Esophagus (tissue), 2 donors: ENCODE data around the gene MTUS2. TPM values are rescaled to one million over a fixed set of nuclear protein-coding genes. Genes with fewer than 3 reads are reported as not detected.

Source experiments
- H3K27ac ChIP-seq, 2 donors: one replicate each; pipeline ENCODE4 v1.5.1; 2013; ENCODE audit warnings: low read depth in 2 of 2, mild to moderate bottlenecking in 2 of 2, inconsistent platforms in 1 of 2, low read length in 1 of 2, moderate library complexity in 1 of 2
- H3K27me3 ChIP-seq, 2 donors: one replicate each; pipeline ENCODE4 v1.6.1; 2013; ENCODE audit warnings: low read length in 2 of 2, control low read depth in 1 of 2, mild to moderate bottlenecking in 1 of 2; ENCODE audit not compliant: insufficient read depth in 2 of 2, control insufficient read depth in 1 of 2
- H3K36me3 ChIP-seq, 2 donors: one replicate each; pipeline ENCODE4 v1.6.1; 2013; ENCODE audit warnings: low read length in 1 of 2; ENCODE audit not compliant: control insufficient read depth in 2 of 2, insufficient read depth in 2 of 2
- H3K4me1 ChIP-seq, 2 donors: one replicate each; pipeline ENCODE4 v1.6.1; 2013; ENCODE audit warnings: low read length in 1 of 2; ENCODE audit not compliant: control insufficient read depth in 2 of 2, insufficient read depth in 2 of 2
- H3K4me3 ChIP-seq, 2 donors: one replicate each; pipeline ENCODE4 v1.5.1; 2013; ENCODE audit warnings: low read length in 2 of 2, mild to moderate bottlenecking in 2 of 2, low read depth in 1 of 2, moderate library complexity in 1 of 2
- H3K9me3 ChIP-seq, 2 donors: one replicate each; pipeline ENCODE4 v1.6.1; 2013; ENCODE audit warnings: mild to moderate bottlenecking in 2 of 2, low read depth in 1 of 2, low read length in 1 of 2, moderate library complexity in 1 of 2; ENCODE audit not compliant: control insufficient read depth in 2 of 2, insufficient read depth in 1 of 2
- WGBS, 2 donors: extraction: QIAGEN DNeasy Blood & Tissue Kit; methylation state at CpG; one replicate each; pipeline ENCODE4 v1.1.7; 2013; 5-methylcytosine and 5-hydroxymethylcytosine counted together
- polyA plus RNA-seq, 2 donors: library from polyadenylated mRNA; stranded (reverse); fragments of 200-250 nt; gene quantifications; one replicate each; pipeline ENCODE4 v1.2.3, GENCODE V29; 2013
- donor health status: healthy with polysubstance abuse.
- donor health status: Bipolar disorder and iron deficiency.

The MTUS2 gene
- polyA plus RNA-seq, 2 donors, result 0.20 to 0.33 TPM

- no peaks in the 10 kb centered on the region for H3K9me3 ChIP-seq
- 16 to 28% methylated on average over 5 of the region's 5 CpGs for WGBS, 2 donors
These were observed 305.2 kb downstream of the MTUS2 start for GRCh38 chr13:29125191-29125933.

DNA sequence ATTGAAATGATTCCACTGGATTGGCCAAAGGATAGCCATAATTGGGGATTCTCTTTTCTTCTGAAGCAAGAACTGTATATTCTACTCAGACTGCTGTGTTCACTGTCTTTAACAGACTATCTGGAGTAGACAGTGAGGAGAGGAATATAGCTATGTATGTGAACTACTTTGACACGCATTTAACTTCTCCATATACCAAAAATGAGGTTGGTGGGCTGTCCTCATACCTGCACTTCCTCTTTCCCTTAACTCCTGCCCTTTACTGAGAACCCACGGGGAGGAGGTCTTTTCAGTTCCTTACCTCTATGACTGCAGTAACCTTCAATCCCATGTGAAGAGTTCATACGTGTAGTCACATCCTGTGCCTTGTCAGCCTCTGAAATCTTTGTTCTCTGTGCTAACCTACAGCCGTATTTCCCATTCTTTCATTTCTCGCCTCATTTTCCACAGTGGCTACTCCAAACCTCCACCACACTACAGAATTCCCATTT, 305.8 kb downstream of the MTUS2 start:
- Histone ChIP-seq H3K27ac (no peak overlapping the region), H3K4me1 (no peaks in the 10 kb centered on the region), H3K4me3 (no peak overlapping the region), H3K36me3 (no peaks in the 10 kb centered on the region), H3K9me3 (no peaks in the 10 kb centered on the region), H3K27me3 (no peaks in the 10 kb centered on the region)
- WGBS, 2 donors, result 60 to 63% methylated on average over 5 of the region's 5 CpGs

More at GRCh38 chr13:29125191-29125933, 305.2 kb downstream of the MTUS2 start:
- Histone ChIP-seq H3K36me3 (no peaks in the 10 kb centered on the region), H3K4me3 (no peak overlapping the region), H3K27me3 (no peaks in the 10 kb centered on the region), H3K4me1 (no peaks in the 10 kb centered on the region), H3K27ac (no peak overlapping the region)

DNA sequence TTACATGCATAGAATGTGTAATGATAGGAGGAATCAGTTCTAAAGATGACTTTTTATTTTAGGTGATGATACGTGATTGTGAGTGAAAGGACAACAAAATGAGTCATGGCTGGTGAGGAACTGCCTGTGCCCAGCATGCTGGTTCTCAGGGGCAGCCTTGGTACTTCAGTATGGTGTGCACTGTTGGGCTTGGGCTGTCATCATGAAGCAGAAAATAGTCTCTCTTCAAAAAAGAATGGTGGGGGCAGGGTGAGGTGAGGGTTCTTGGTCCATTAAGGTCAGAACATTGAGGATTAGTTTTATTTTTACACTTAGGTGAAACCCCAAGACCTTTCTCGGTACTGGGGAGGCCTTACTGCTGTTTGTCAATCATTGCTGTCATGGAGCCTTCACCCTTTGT, 309.5 kb downstream of the MTUS2 start:
- H3K9me3 ChIP-seq, result no peaks in the 10 kb centered on the region
- no peak overlapping the region for H3K27ac ChIP-seq
- no peaks in the 10 kb centered on the region for H3K27me3 ChIP-seq
- no peaks in the 10 kb centered on the region for H3K36me3 ChIP-seq
- H3K4me3 ChIP-seq, result no peak overlapping the region
- WGBS, 2 donors, result 60 to 67% methylated on average over 2 of the region's 2 CpGs
- H3K4me1 ChIP-seq, result no peaks in the 10 kb centered on the region

- Histone ChIP-seq H3K27me3 (no peaks in the 10 kb centered on the region), H3K27ac (no peak overlapping the region), H3K4me3 (no peak overlapping the region), H3K9me3 (no peaks in the 10 kb centered on the region), H3K36me3 (no peaks in the 10 kb centered on the region), H3K4me1 (no peaks in the 10 kb centered on the region)
- 87 to 88% methylated on average over 1 of the region's 1 CpG for WGBS, 2 donors
These were observed 311.0 kb downstream of the MTUS2 start for GRCh38 chr13:29131159-29131558.

GRCh38 chr13:29131881-29132668, 311.9 kb downstream of the MTUS2 start:
- Histone ChIP-seq H3K4me1 (no peaks in the 10 kb centered on the region), H3K4me3 (no peak overlapping the region), H3K27me3 (no peaks in the 10 kb centered on the region), H3K9me3 (no peaks in the 10 kb centered on the region), H3K36me3 (no peaks in the 10 kb centered on the region), H3K27ac (no peak overlapping the region)
- WGBS, 2 donors, result 70 to 76% methylated on average over 4 of the region's 4 CpGs

GRCh38 chr13:29136341-29136740, 316.2 kb downstream of the MTUS2 start:
- Histone ChIP-seq H3K27ac (no peak overlapping the region), H3K4me3 (no peak overlapping the region), H3K36me3 (no peaks in the 10 kb centered on the region), H3K4me1 (no peaks in the 10 kb centered on the region), H3K27me3 (no peaks in the 10 kb centered on the region), H3K9me3 (no peaks in the 10 kb centered on the region)
- WGBS, 2 donors, result 87 to 90% methylated on average over 2 of the region's 2 CpGs

DNA sequence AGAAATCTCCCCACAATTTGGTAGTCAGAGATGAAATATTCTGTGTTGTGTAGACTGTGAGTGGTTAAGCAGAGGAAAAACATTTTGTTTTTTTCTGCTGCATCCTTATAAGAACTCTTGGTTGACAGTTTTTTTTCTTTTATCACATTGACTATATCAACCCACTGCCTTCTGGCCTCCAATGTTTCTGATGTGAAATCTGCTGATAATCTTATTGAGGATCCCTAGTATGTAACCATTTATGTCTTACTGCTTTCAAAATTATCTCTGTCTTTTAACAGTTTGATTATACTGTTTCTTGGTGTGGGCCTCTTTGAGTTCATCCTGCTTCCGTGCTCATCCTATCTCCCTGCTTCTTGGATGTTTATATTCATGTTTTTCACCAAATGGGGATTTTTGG, 316.9 kb downstream of the MTUS2 start:
- no peak overlapping the region for H3K27ac ChIP-seq
- 85 to 96% methylated on average over 1 of the region's 1 CpG for WGBS, 2 donors
- H3K9me3 ChIP-seq, result no peaks in the 10 kb centered on the region
- H3K4me3 ChIP-seq, result no peak overlapping the region
- no peaks in the 10 kb centered on the region for H3K4me1 ChIP-seq
- no peaks in the 10 kb centered on the region for H3K27me3 ChIP-seq
- no peaks in the 10 kb centered on the region for H3K36me3 ChIP-seq

DNA sequence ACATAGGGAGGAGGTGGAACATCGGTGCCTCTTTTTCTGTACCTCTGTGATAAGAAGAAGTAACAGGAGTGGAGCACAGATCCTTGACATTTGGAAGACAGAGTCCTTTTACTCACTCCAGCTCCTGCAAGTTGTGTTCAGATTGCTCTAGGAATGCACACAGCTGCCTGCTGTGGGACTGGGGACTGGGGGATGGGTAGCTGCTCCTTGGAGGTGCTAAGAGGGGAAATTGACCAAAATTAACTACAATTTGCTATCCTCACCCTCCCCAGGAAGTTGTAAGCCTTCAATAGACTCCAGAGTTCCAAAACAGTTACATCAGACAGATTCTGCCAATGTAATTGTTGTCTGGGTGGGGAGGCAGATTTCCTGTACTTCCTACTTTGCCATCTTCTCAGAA, 317.9 kb downstream of the MTUS2 start:
- 91 to 93% methylated on average over 1 of the region's 1 CpG for WGBS, 2 donors
- Histone ChIP-seq H3K4me1 (no peaks in the 10 kb centered on the region), H3K36me3 (no peaks in the 10 kb centered on the region), H3K27me3 (no peaks in the 10 kb centered on the region), H3K27ac (no peak overlapping the region), H3K9me3 (no peaks in the 10 kb centered on the region), H3K4me3 (no peak overlapping the region)

GRCh38 chr13:29140277-29140676, 320.1 kb downstream of the MTUS2 start:
- 23 to 30% methylated on average over 4 of the region's 4 CpGs for WGBS, 2 donors

More at GRCh38 chr13:29140277-29140676, 320.1 kb downstream of the MTUS2 start:
- Histone ChIP-seq H3K36me3 (no peaks in the 10 kb centered on the region), H3K4me1 (no peaks in the 10 kb centered on the region), H3K27me3 (no peaks in the 10 kb centered on the region), H3K4me3 (no peak overlapping the region), H3K9me3 (no peaks in the 10 kb centered on the region), H3K27ac (no peak overlapping the region)
